OCI-LY3 (cell line): ENCODE results near the gene COMMD7.

Experiments
- H2AFZ ChIP-seq: fragments of 200-600, 300-600 bp; shearing (Covaris generic); 2 replicates; pipeline ENCODE4 v1.6.0; 2014; ENCODE audit warnings: antibody characterized with exemption, low read depth, low read length
- H3K27ac ChIP-seq: fragments of 200-600, 300-600 bp; sonication (generic); 2 replicates; pipeline ENCODE4 v1.5.1; 2014; ENCODE audit warnings: mild to moderate bottlenecking, low read length, moderate library complexity, mixed read lengths
- H3K27me3 ChIP-seq: fragments of 200-600, 300-600 bp; sonication (generic); 2 replicates; pipeline ENCODE4 v1.6.1; 2014; ENCODE audit warnings: low read depth, low read length, mixed read lengths
- H3K36me3 ChIP-seq: fragments of 200-600, 300-600 bp; sonication (generic); replicated peaks from 2 replicates; pipeline ENCODE3; 2014; ENCODE audit warnings: low read depth, low read length, mixed read lengths
- H3K4me1 ChIP-seq: fragments of 300-600, 200-600 bp; sonication (generic); 2 replicates; pipeline ENCODE4 v1.6.1; 2014; ENCODE audit warnings: low read length, mixed read lengths
- H3K4me2 ChIP-seq: fragments of 200-600, 300-600 bp; sonication (generic); 2 replicates; pipeline ENCODE4 v1.6.1; 2014; ENCODE audit warnings: low read length, mixed read lengths
- H3K4me3 ChIP-seq: fragments of 300-600, 200-600 bp; sonication (generic); 2 replicates; pipeline ENCODE4 v1.5.1; 2014; ENCODE audit warnings: antibody characterized with exemption, mild to moderate bottlenecking, low read length, moderate library complexity
- H3K79me2 ChIP-seq: fragments of 300-600, 200-600 bp; shearing (Covaris generic); 2 replicates; pipeline ENCODE4 v1.6.1; 2014; ENCODE audit warnings: mild to moderate bottlenecking, low read length, mixed read lengths
- H3K9ac ChIP-seq: fragments of 300-600, 200-600 bp; shearing (Covaris generic); 2 replicates; pipeline ENCODE4 v1.6.0; 2014; ENCODE audit warnings: mild to moderate bottlenecking, low read length, moderate library complexity
- H3K9me3 ChIP-seq: fragments of 200-600, 300-600 bp; shearing (Covaris generic); 2 replicates; pipeline ENCODE4 v1.6.1; 2014; ENCODE audit warnings: low read length, mixed read lengths; ENCODE audit not compliant: insufficient read depth
- H4K20me1 ChIP-seq: fragments of 200-600, 300-600 bp; sonication (generic); 2 replicates; pipeline ENCODE4 v1.6.1; 2016; ENCODE audit warnings: low read length, mixed read lengths; ENCODE audit not compliant: insufficient read depth
- EZH2phosphoT487 ChIP-seq: fragments of 200-600 bp; shearing (Covaris generic); IDR thresholded peaks from 2 replicates; pipeline ENCODE4 v1.6.1; 2018; ENCODE audit warnings: antibody characterized with exemption, mixed run types, low read depth
- TF ChIP-seq, protein P1 (sequence below): fragments of 200-600, 300-600 bp; sonication (generic); IDR thresholded peaks from 2 replicates; pipeline ENCODE4 v1.5.1; 2014; ENCODE audit warnings: antibody characterized with exemption, low read length, low read depth

Gene COMMD7

GRCh38 chr20:32763202-32764004, 20.1 kb upstream of the COMMD7 start:
- Histone ChIP-seq H3K9ac (peak overlapping the region; percentile 80), H3K4me2 (peak overlapping the region; percentile 96), H3K4me3 (peak overlapping the region; percentile 91), H4K20me1 (no peaks in the 10 kb centered on the region), H3K27me3 (no peaks in the 10 kb centered on the region), H3K4me1 (peaks cover 11% of the 10 kb centered on the region), H2AFZ (0 out of 2 replicates have a peak overlapping the region, but pooled peaks have one; percentile 63), H3K36me3 (no peaks in the 10 kb centered on the region), H3K79me2 (no peaks in the 10 kb centered on the region), H3K9me3 (no peaks in the 10 kb centered on the region), H3K27ac (no peak overlapping the region)
- no peak for TF ChIP-seq EZH2phosphoT487
- TF ChIP-seq, protein P1, sequence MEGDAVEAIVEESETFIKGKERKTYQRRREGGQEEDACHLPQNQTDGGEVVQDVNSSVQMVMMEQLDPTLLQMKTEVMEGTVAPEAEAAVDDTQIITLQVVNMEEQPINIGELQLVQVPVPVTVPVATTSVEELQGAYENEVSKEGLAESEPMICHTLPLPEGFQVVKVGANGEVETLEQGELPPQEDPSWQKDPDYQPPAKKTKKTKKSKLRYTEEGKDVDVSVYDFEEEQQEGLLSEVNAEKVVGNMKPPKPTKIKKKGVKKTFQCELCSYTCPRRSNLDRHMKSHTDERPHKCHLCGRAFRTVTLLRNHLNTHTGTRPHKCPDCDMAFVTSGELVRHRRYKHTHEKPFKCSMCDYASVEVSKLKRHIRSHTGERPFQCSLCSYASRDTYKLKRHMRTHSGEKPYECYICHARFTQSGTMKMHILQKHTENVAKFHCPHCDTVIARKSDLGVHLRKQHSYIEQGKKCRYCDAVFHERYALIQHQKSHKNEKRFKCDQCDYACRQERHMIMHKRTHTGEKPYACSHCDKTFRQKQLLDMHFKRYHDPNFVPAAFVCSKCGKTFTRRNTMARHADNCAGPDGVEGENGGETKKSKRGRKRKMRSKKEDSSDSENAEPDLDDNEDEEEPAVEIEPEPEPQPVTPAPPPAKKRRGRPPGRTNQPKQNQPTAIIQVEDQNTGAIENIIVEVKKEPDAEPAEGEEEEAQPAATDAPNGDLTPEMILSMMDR, result no peak

DNA sequence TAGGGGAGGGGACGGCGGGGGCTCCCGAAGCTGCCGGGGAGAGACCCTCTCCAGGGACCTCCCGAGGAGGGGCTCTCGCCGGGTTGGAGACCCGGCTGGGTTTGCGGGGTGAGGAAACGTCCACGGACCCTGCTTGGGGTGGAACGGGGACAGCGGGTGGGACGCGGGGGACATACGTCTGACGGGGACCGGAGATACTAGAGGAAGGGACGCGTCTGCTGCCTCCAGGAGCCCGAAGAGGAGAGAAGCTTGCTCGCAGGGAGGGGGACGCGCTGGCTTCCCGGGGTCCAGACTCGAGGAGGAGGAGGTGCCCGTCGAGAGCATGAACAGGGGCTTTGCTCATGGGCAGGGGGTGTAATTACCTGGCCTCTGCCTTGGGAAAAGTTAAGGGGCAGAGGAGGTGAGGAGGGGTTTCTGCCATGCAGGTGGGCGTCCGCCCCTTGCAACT, 19.5 kb upstream of the COMMD7 start:
- no peaks in the 10 kb centered on the region for H3K27me3 ChIP-seq
- no peaks in the 10 kb centered on the region for H3K36me3 ChIP-seq
- no peaks in the 10 kb centered on the region for H3K9me3 ChIP-seq
- H3K4me1 ChIP-seq, result peaks cover 11% of the 10 kb centered on the region
- H3K9ac ChIP-seq, result peak overlapping the region; percentile 80
- peak overlapping the region; percentile 63; the same call in 1 of the 2 replicates for H2AFZ ChIP-seq
- no peak overlapping the region for H3K27ac ChIP-seq
- peak overlapping the region; percentile 91 for H3K4me3 ChIP-seq
- no peaks in the 10 kb centered on the region for H4K20me1 ChIP-seq
- peak overlapping the region; percentile 96 for H3K4me2 ChIP-seq
- no peak for TF ChIP-seq EZH2phosphoT487
- TF ChIP-seq, protein P1, result no peak
- no peaks in the 10 kb centered on the region for H3K79me2 ChIP-seq

DNA sequence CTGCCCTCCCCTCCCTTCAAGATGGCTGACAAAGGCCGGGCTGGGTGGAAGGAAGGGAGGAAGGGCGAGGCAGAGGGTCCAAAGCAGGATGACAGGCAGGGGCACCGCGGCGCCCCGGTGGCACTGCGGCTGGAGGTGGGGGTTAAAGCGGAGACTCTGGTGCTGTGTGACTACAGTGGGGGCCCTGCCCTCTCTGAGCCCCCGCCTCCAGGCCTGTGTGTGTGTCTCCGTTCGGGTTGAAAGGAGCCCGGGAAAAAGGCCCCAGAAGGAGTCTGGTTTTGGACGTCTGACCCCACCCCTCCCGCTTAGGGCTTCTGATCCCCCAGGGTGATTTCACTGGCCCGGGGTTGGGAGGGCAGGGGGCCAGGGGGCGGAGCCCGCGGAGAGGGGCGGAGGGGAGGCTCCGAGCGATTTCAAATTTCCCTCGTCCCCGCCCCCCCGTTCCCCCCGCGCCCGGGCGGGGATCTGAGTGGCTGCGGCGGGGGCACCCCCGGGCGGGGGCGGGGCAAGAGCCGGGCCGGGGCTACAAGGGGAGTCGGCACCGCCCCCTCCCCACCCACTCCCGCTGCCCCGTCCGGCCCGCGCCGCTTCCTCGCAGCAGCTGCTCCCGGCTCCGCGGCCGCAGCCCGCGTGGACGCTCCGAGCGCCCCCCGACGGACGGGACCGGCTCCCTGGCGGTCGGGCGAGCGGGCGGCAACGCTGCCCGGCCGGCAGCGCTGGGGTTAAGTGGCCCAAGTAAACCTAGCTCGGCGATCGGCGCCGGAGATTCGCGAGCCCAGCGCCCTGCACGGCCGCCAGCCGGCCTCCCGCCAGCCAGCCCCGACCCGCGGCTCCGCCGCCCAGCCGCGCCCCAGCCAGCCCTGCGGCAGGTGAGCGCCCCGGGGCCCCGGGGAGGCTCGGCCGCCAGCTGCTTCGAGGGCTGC, 18.8 kb upstream of the COMMD7 start, which contains the start of gene DNMT3B:
DNMT3B (plus strand) TSS at position 555 of the 923 bp plus-strand sequence. CDS start 17,939 bp downstream, outside the sequence.
- Histone ChIP-seq H4K20me1 (no peaks in the 10 kb centered on the region), H3K9ac (peak within 1 kb of the TSS; percentile 80), H3K27ac (peak within 1 kb of the TSS; percentile 24), H3K9me3 (no peaks in the 10 kb centered on the region), H3K4me1 (peaks cover 11% of the 10 kb centered on the region), H3K27me3 (no peaks in the 10 kb centered on the region), H3K36me3 (no peaks in the 10 kb centered on the region), H3K4me2 (peak within 1 kb of the TSS; percentile 96), H3K4me3 (peak within 1 kb of the TSS; percentile 91), H2AFZ (peak within 1 kb of the TSS; percentile 63), H3K79me2 (no peaks in the 10 kb centered on the region)
- TF ChIP-seq, protein P1, result peak; percentile 20
- TF ChIP-seq EZH2phosphoT487, result no peak
